Nephron (organoid): ENCODE data around the gene INAFM2.

Source experiments
- H3K27ac Mint-ChIP-seq, 3 experiments: 2 replicates each; pipeline ENCODE4 v1.8.0; 2020; ENCODE audit warnings: mixed read lengths in 3 of 3, mild to moderate bottlenecking in 2 of 3, moderate library complexity in 1 of 3
- H3K27me3 Mint-ChIP-seq: 2 replicates; pipeline ENCODE4 v1.8.0; 2021; ENCODE audit warnings: low read depth, mild to moderate bottlenecking, moderate library complexity, mixed read lengths
- H3K36me3 Mint-ChIP-seq: 2 replicates; pipeline ENCODE4 v1.8.0; 2020; ENCODE audit warnings: low read depth, mixed read lengths
- H3K4me1 Mint-ChIP-seq: 2 replicates; pipeline ENCODE4 v1.8.0; 2020; ENCODE audit warnings: mixed read lengths
- H3K4me3 Mint-ChIP-seq, 3 experiments: 2 replicates each; pipeline ENCODE4 v1.8.0; 2020; ENCODE audit warnings: mild to moderate bottlenecking in 3 of 3, mixed read lengths in 3 of 3, moderate library complexity in 2 of 3
- H3K9me3 Mint-ChIP-seq: 2 replicates; pipeline ENCODE4 v1.8.0; 2020; ENCODE audit warnings: mixed read lengths
- TF ChIP-seq, protein P1 (sequence below), 3 experiments: fragments of 200-600 bp; sonication (generic); IDR thresholded peaks; one replicate each; pipeline ENCODE4 v1.5.0; 2021; ENCODE audit warnings: antibody characterized with exemption in 3 of 3; ENCODE audit not compliant: unreplicated experiment in 3 of 3

INAFM2 gene

DNA sequence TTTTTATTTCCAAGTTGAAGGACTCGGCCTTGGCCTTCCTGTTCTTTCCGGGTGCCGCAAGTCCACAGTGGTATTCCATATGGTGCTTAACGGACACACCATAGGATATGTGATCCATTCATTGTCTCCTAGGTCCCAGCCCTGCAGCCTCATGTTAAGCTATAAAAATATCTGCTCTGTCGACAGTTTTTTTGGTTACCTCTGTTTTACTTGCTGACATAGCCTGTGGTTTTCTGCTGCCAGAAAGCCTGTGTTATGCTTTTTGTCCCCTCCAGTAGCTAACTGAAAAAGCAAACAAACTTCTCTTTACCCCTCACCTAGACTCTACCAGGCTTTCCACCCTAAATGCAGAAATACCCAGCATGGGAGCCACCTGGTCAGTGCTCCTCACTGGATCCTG, 5.3 kb downstream of the INAFM2 start:
- TF ChIP-seq, protein P1, sequence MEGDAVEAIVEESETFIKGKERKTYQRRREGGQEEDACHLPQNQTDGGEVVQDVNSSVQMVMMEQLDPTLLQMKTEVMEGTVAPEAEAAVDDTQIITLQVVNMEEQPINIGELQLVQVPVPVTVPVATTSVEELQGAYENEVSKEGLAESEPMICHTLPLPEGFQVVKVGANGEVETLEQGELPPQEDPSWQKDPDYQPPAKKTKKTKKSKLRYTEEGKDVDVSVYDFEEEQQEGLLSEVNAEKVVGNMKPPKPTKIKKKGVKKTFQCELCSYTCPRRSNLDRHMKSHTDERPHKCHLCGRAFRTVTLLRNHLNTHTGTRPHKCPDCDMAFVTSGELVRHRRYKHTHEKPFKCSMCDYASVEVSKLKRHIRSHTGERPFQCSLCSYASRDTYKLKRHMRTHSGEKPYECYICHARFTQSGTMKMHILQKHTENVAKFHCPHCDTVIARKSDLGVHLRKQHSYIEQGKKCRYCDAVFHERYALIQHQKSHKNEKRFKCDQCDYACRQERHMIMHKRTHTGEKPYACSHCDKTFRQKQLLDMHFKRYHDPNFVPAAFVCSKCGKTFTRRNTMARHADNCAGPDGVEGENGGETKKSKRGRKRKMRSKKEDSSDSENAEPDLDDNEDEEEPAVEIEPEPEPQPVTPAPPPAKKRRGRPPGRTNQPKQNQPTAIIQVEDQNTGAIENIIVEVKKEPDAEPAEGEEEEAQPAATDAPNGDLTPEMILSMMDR (IDR thresholded peaks at IDR 0.05; ENCODE audit: unreplicated experiment in 3 of 3), result no peak
- Mint-ChIP-seq H3K4me1 (peaks cover 64% of the 10 kb centered on the region), H3K4me3 (peak overlapping the region in 2 of 3 experiments; percentile 4 to 59), H3K36me3 (peaks cover 5% of the 10 kb centered on the region), H3K9me3 (no peaks in the 10 kb centered on the region), H3K27ac (peak overlapping the region; percentile 28 to 78 (median 33)), H3K27me3 (peaks cover 18% of the 10 kb centered on the region)

DNA sequence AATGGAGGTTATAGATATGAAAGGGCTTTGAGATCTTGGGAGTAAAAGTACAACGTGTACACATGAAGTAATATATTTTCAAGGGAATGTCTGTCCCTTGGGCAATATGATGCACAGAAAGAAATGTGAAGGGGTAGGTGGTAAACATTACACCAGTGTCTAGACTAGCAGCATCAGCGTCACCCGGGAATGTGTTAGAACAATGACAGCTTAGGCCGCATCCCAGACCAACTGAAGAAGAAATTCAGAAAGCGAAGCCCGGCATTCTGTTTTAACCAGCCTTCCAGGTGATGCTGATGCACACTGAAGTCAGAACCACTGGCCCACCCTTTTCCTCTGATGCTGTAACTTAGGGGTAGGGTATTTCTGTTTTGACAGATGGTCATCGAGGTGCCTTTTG, 6.3 kb downstream of the INAFM2 start:
- Mint-ChIP-seq H3K4me3 (no peak overlapping the region), H3K27me3 (peaks cover 18% of the 10 kb centered on the region), H3K9me3 (no peaks in the 10 kb centered on the region), H3K36me3 (peaks cover 5% of the 10 kb centered on the region), H3K27ac (peak overlapping the region in 1 of 3 experiments; percentile 47), H3K4me1 (peaks cover 71% of the 10 kb centered on the region)
- TF ChIP-seq, protein P1 (IDR thresholded peaks at IDR 0.05; ENCODE audit: unreplicated experiment in 3 of 3), result no peak

DNA sequence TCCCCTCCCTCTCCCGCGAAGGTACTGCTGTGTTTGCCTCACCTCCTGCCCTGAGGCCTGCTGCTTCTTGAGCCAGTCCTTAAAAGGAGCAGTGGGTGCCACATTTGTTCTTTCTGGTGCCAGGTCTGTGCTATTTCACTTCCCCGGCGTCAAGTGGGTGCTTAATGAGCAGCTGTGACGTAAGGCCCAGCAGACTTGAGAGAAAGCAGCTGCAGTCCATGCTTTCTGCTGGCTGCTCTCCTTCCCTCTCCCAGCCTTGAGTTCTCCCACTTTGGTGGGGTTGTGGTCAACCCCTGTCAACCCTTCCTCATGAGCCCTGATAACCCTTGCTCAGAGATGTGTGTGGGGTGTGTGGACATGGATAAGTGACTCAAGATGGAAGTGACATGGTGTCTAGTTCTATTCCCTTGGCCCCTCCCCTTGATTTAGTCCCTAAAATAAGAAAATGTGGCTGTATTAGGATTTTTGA, 6.9 kb downstream of the INAFM2 start:
- Mint-ChIP-seq H3K36me3 (peaks cover 1% of the 10 kb centered on the region), H3K27me3 (peaks cover 14% of the 10 kb centered on the region), H3K27ac (peak overlapping the region; percentile 42 to 68 (median 47)), H3K4me1 (peaks cover 67% of the 10 kb centered on the region), H3K4me3 (no peak overlapping the region), H3K9me3 (no peaks in the 10 kb centered on the region)
- TF ChIP-seq, protein P1 (IDR thresholded peaks at IDR 0.05; ENCODE audit: unreplicated experiment in 3 of 3), result no peak

DNA sequence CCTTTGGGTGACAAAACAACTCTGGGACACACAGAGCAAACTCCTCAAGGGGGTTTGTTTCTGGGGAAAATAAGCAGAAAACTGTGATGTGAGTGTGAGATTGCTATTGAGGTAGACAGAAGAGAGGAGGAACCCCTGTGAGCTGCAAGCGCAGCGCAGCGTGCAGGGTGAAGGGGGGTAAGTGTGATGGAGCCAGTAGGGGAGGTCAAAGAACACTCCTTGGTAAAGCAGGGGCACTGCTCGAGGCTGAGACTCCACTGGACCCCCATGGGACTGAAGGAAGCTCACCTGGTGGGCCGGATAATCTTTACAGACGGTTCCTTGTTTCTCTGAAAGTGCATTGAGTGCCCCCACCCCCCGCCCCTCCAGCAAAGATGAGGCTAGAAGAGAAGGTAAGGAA, 7.5 kb downstream of the INAFM2 start:
- H3K27ac Mint-ChIP-seq, result no peak overlapping the region
- no peaks in the 10 kb centered on the region for H3K9me3 Mint-ChIP-seq
- H3K27me3 Mint-ChIP-seq, result peaks cover 18% of the 10 kb centered on the region
- peak overlapping the region in 1 of 3 experiments; percentile 27 for H3K4me3 Mint-ChIP-seq
- TF ChIP-seq, protein P1 (IDR thresholded peaks at IDR 0.05; ENCODE audit: unreplicated experiment in 3 of 3), result no peak
- peaks cover 70% of the 10 kb centered on the region for H3K4me1 Mint-ChIP-seq
- no peaks in the 10 kb centered on the region for H3K36me3 Mint-ChIP-seq

- Mint-ChIP-seq H3K27me3 (peaks cover 14% of the 10 kb centered on the region), H3K27ac (no peak overlapping the region), H3K36me3 (no peaks in the 10 kb centered on the region), H3K9me3 (no peaks in the 10 kb centered on the region), H3K4me3 (no peak overlapping the region), H3K4me1 (peaks cover 67% of the 10 kb centered on the region)
- TF ChIP-seq, protein P1 (IDR thresholded peaks at IDR 0.05; ENCODE audit: unreplicated experiment in 3 of 3), result no peak
Observed at GRCh38 chr15:40331637-40332036, 8.1 kb downstream of the INAFM2 start.

- TF ChIP-seq, protein P1 (IDR thresholded peaks at IDR 0.05; ENCODE audit: unreplicated experiment in 3 of 3), result no peak
Observed at GRCh38 chr15:40332113-40332781, 8.8 kb downstream of the INAFM2 start.

More at GRCh38 chr15:40332113-40332781, 8.8 kb downstream of the INAFM2 start:
- Mint-ChIP-seq H3K4me3 (no peak overlapping the region), H3K9me3 (no peaks in the 10 kb centered on the region), H3K4me1 (peaks cover 65% of the 10 kb centered on the region), H3K36me3 (no peaks in the 10 kb centered on the region), H3K27me3 (peaks cover 13% of the 10 kb centered on the region), H3K27ac (peak overlapping the region in 1 of 3 experiments; percentile 17)
